ENCODE data around the gene ZNF800. TPM values are rescaled to one million over a fixed set of nuclear protein-coding genes. Genes with fewer than 3 reads are reported as not detected.

ZNF800 gene
- total and polyA plus RNA-seq, 4 donors = 4.8 to 15.2 (median 12.8) TPM

DNA sequence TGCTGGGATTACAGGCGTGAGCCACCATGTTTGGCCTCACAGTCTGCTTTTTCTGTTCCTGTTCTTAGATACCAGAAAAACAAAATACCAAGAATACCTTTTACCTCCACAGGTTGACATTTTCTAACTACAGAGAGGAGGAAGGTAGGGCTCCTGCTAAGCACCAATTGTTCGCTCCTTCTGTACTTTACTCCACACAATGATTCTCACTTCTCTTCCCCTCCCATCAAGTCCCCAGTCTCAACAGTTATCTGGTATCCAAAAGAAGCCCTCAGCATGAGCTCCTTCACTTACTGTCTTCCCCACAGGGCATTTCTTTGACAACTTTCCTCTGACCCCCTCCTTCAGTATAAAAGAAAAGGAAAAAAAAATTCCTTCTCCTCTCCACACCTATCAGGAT, 47.7 kb upstream of the ZNF800 start:
- 99% methylated on average over 2 of the region's 2 CpGs for WGBS
- Histone ChIP-seq H3K27ac (ENCODE audit: low read depth in 1 of 2, low read length in 2 of 2) (no peak overlapping the region), H3K27me3 (ENCODE audit: control insufficient read depth in 4 of 4, insufficient read depth in 4 of 4, low read length in 3 of 4) (no peaks in the 10 kb centered on the region), H3K9ac (ENCODE audit: low read depth in 1 of 2, low read length in 2 of 2) (no peak overlapping the region), H3K36me3 (ENCODE audit: control insufficient read depth in 4 of 4, insufficient read depth in 3 of 4, low read depth in 1 of 4, low read length in 3 of 4) (no peaks in the 10 kb centered on the region), H3K4me1 (ENCODE audit: control insufficient read depth in 4 of 4, insufficient read depth in 4 of 4, low read length in 3 of 4) (no peaks in the 10 kb centered on the region), H3K4me3 (ENCODE audit: low read depth in 1 of 3, low read length in 3 of 3) (no peak overlapping the region), H3K9me3 (ENCODE audit: control insufficient read depth in 4 of 4, low read length in 3 of 4) (no peaks in the 10 kb centered on the region)
- TF ChIP-seq RXRA (IDR thresholded peaks at IDR 0.05) (no peak), EGR1 (IDR thresholded peaks at IDR 0.05; ENCODE audit: low read depth in 2 of 2) (no peak), NR2F2 (IDR thresholded peaks at IDR 0.05) (no peak), YY1 (IDR thresholded peaks at IDR 0.05) (no peak), CTCF (IDR thresholded peaks at IDR 0.05; ENCODE audit: low read depth, low read length, missing input control) (no peak), HNF4A (conservative IDR thresholded peaks at IDR 0.05) (no peak), FOXA1 (IDR thresholded peaks at IDR 0.05) (no peak), TAF1 (conservative IDR thresholded peaks at IDR 0.05) (no peak), JUND (IDR thresholded peaks at IDR 0.05) (no peak), GABPA (IDR thresholded peaks at IDR 0.05 in 1 of 2, conservative IDR thresholded peaks at IDR 0.05 in 1 of 2) (no peak), SP1 (IDR thresholded peaks at IDR 0.05) (no peak)
- TF ChIP-seq, protein P1, sequence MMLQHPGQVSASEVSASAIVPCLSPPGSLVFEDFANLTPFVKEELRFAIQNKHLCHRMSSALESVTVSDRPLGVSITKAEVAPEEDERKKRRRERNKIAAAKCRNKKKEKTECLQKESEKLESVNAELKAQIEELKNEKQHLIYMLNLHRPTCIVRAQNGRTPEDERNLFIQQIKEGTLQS (IDR thresholded peaks at IDR 0.05) = no peak
- TF ChIP-seq, protein P2, sequence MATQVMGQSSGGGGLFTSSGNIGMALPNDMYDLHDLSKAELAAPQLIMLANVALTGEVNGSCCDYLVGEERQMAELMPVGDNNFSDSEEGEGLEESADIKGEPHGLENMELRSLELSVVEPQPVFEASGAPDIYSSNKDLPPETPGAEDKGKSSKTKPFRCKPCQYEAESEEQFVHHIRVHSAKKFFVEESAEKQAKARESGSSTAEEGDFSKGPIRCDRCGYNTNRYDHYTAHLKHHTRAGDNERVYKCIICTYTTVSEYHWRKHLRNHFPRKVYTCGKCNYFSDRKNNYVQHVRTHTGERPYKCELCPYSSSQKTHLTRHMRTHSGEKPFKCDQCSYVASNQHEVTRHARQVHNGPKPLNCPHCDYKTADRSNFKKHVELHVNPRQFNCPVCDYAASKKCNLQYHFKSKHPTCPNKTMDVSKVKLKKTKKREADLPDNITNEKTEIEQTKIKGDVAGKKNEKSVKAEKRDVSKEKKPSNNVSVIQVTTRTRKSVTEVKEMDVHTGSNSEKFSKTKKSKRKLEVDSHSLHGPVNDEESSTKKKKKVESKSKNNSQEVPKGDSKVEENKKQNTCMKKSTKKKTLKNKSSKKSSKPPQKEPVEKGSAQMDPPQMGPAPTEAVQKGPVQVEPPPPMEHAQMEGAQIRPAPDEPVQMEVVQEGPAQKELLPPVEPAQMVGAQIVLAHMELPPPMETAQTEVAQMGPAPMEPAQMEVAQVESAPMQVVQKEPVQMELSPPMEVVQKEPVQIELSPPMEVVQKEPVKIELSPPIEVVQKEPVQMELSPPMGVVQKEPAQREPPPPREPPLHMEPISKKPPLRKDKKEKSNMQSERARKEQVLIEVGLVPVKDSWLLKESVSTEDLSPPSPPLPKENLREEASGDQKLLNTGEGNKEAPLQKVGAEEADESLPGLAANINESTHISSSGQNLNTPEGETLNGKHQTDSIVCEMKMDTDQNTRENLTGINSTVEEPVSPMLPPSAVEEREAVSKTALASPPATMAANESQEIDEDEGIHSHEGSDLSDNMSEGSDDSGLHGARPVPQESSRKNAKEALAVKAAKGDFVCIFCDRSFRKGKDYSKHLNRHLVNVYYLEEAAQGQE (IDR thresholded peaks at IDR 0.05) = no peak
- TF ChIP-seq, protein P3, sequence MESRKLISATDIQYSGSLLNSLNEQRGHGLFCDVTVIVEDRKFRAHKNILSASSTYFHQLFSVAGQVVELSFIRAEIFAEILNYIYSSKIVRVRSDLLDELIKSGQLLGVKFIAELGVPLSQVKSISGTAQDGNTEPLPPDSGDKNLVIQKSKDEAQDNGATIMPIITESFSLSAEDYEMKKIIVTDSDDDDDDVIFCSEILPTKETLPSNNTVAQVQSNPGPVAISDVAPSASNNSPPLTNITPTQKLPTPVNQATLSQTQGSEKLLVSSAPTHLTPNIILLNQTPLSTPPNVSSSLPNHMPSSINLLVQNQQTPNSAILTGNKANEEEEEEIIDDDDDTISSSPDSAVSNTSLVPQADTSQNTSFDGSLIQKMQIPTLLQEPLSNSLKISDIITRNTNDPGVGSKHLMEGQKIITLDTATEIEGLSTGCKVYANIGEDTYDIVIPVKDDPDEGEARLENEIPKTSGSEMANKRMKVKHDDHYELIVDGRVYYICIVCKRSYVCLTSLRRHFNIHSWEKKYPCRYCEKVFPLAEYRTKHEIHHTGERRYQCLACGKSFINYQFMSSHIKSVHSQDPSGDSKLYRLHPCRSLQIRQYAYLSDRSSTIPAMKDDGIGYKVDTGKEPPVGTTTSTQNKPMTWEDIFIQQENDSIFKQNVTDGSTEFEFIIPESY (IDR thresholded peaks at IDR 0.05) = no peak
- no peak for DNase-seq (ENCODE audit: low spot score)

DNA sequence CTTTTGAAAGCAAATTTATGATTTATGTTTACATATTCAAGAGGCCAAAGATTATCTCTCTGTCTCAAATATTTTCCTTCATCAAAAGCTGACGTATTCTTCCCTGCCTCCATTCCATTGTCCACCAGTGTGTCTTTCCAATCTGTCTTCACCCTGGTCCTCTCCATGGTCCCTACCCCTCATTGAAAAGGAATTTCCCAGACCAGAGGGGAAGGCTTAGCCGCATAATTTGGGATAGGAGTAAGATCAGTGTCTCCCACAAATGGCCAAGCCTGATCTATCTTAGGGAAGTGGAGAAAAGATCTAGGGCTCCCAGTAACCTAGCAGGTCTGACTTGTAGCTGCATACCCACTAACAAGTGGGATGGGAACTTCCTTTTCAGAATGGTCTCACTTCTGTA, 46.3 kb upstream of the ZNF800 start:
- Histone ChIP-seq H3K36me3 (ENCODE audit: control insufficient read depth in 4 of 4, insufficient read depth in 3 of 4, low read depth in 1 of 4, low read length in 3 of 4) (no peaks in the 10 kb centered on the region), H3K9me3 (ENCODE audit: control insufficient read depth in 4 of 4, low read length in 3 of 4) (no peaks in the 10 kb centered on the region), H3K27ac (ENCODE audit: low read depth in 1 of 2, low read length in 2 of 2) (no peak overlapping the region), H3K4me1 (ENCODE audit: control insufficient read depth in 4 of 4, insufficient read depth in 4 of 4, low read length in 3 of 4) (no peaks in the 10 kb centered on the region), H3K27me3 (ENCODE audit: control insufficient read depth in 4 of 4, insufficient read depth in 4 of 4, low read length in 3 of 4) (no peaks in the 10 kb centered on the region), H3K9ac (ENCODE audit: low read depth in 1 of 2, low read length in 2 of 2) (no peak overlapping the region), H3K4me3 (ENCODE audit: low read depth in 1 of 3, low read length in 3 of 3) (no peak overlapping the region)
- WGBS = 81% methylated on average over 2 of the region's 2 CpGs
- DNase-seq (ENCODE audit: low spot score) = no peak
- no peak for TF ChIP-seq YY1 (IDR thresholded peaks at IDR 0.05)
- TF ChIP-seq SP1 (IDR thresholded peaks at IDR 0.05) = no peak
- TF ChIP-seq, protein P3 (IDR thresholded peaks at IDR 0.05) = no peak
- no peak for TF ChIP-seq FOXA1 (IDR thresholded peaks at IDR 0.05)
- TF ChIP-seq, protein P2 (IDR thresholded peaks at IDR 0.05) = no peak
- TF ChIP-seq EGR1 (IDR thresholded peaks at IDR 0.05; ENCODE audit: low read depth in 2 of 2) = no peak
- TF ChIP-seq RXRA (IDR thresholded peaks at IDR 0.05) = no peak
- no peak for TF ChIP-seq JUND (IDR thresholded peaks at IDR 0.05)
- no peak for TF ChIP-seq FOXA2 (IDR thresholded peaks at IDR 0.05)
- TF ChIP-seq RAD21 (IDR thresholded peaks at IDR 0.05) = no peak
- TF ChIP-seq TAF1 (conservative IDR thresholded peaks at IDR 0.05) = no peak
- TF ChIP-seq, protein P1 (IDR thresholded peaks at IDR 0.05) = no peak
- no peak for TF ChIP-seq GABPA (IDR thresholded peaks at IDR 0.05 in 1 of 2, conservative IDR thresholded peaks at IDR 0.05 in 1 of 2)
- no peak for TF ChIP-seq HNF4G (IDR thresholded peaks at IDR 0.05)
- TF ChIP-seq, protein P4, sequence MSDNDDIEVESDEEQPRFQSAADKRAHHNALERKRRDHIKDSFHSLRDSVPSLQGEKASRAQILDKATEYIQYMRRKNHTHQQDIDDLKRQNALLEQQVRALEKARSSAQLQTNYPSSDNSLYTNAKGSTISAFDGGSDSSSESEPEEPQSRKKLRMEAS (IDR thresholded peaks at IDR 0.05) = no peak

Measured in liver (tissue), 9 donors.